Body of pancreas (tissue), 4 donors: ENCODE measurements around the gene LAPTM5. TPM values are rescaled to one million over a fixed set of nuclear protein-coding genes. Genes with fewer than 3 reads are reported as not detected.

Experiments used
- ATAC-seq: fragments of 150-250 bp; one replicate; pipeline ENCODE4 v1.9.1; 2016
- DNase-seq, 4 donors: peaks; one replicate each; pipeline ENCODE4 v3.0.0-alpha.2; 2019
- H3K27ac ChIP-seq, 4 donors: fragments of 200-600 bp; sonication (generic); 1 replicate in 3 of 4; 2 replicates in 1 of 4; pipeline versions ENCODE4 v1.5.1 to v1.6.1; 2016 to 2019; ENCODE audit warnings: mild to moderate bottlenecking in 1 of 4, mixed read lengths in 1 of 4, moderate library complexity in 1 of 4
- H3K27me3 ChIP-seq, 2 donors: fragments of 200-600 bp; sonication (generic); one replicate each; pipeline ENCODE4 v1.6.0; 2016; ENCODE audit warnings: mild to moderate bottlenecking in 1 of 2
- H3K36me3 ChIP-seq, 2 donors: fragments of 200-600 bp; sonication (generic); replicated peaks in 1 of 2; 2 replicates each; pipeline ENCODE4 v1.5.1; 2016; ENCODE audit warnings: low read depth in 2 of 2; ENCODE audit not compliant: insufficient read depth in 1 of 2
- H3K4me1 ChIP-seq: fragments of 200-600 bp; sonication (generic); one replicate; pipeline ENCODE4 v1.6.0; 2016
- H3K4me3 ChIP-seq, 2 donors: fragments of 200-600 bp; sonication (generic); 1 replicate in 1 of 2; 2 replicates in 1 of 2; pipeline ENCODE4 v1.5.1; 2016 to 2019
- H3K9me3 ChIP-seq, 3 donors: fragments of 200-600 bp; sonication (generic); 1 replicate in 2 of 3; 2 replicates in 1 of 3; pipeline ENCODE4 v1.5.1; 2016
- POLR2A ChIP-seq, 3 donors: fragments of 450-650 bp; IDR thresholded peaks; one replicate each; pipeline ENCODE4 v1.6.1; 2016; ENCODE audit warnings: antibody characterized with exemption in 3 of 3, mild to moderate bottlenecking in 2 of 3
- WGBS, 2 donors: methylation state at CpG; one replicate each; pipeline ENCODE4 v1.1.5; 2017; 5-methylcytosine and 5-hydroxymethylcytosine counted together
- intact Hi-C: fragments of 100-400 bp; cut with DNase I; formaldehyde crosslinking; loops from one replicate; pipeline ENCODE4 v1.15.1; 2023
- total RNA-seq, 2 donors: library from RNA; depleted of rRNA; stranded (reverse); fragments of >200 nt; gene quantifications; one replicate each; pipeline ENCODE4 v1.1.0, GENCODE V29; 2016
- TF ChIP-seq, protein P1 (sequence below), 7 experiments: fragments of 450-650 bp in 4 of 7; fragments of 200-600 bp in 3 of 7; sonication (generic) in 3 of 7; IDR thresholded peaks; one replicate each; pipeline ENCODE4 v1.5.1; 2016 to 2019; ENCODE audit warnings: antibody characterized with exemption in 7 of 7

The LAPTM5 gene, protein sequence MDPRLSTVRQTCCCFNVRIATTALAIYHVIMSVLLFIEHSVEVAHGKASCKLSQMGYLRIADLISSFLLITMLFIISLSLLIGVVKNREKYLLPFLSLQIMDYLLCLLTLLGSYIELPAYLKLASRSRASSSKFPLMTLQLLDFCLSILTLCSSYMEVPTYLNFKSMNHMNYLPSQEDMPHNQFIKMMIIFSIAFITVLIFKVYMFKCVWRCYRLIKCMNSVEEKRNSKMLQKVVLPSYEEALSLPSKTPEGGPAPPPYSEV
- total RNA-seq = 10 to 100 TPM in 1 of 2 donors, 1 to 10 TPM in 1; 6.3 to 25.2 TPM

DNA sequence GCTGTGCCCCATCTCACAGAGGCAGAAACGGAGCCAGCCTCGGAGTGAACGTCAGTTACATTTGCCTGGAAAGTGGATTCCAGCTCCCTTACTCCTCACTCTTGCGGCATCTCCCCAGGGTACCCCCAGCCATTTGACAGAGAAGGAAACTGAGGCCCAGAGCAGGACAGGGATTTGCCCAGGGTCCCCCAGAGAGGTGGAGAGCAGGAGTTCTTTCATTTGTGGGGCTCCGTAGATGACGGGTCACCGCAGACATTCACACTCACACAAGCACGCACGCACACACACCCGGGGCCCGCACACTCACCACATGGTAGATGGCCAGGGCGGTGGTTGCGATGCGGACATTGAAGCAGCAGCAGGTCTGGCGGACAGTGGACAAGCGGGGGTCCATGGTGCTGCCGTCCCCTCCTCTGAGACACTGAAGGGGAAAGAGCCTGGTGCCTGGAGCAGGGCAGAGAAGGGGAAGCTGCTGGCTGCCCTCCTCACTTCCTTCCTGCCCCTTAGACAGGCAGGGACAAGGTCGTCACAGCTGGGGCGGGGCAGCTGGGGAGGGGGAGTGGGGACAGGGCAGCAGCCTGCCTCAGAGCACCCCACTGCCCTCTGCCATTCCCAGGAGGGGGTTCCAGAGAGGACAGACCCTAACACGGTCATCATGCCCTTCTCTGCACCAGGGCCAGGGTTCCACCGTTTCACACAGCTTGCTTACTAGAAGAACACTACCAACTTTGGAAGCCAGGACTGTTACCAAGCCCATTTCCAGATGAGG, at the start of gene LAPTM5:
Gene LAPTM5 (minus strand): TSS at position 423 of the 769 bp plus-strand sequence. CDS start 29 bp downstream, at position 394.
- WGBS, 2 donors = 46 to 70% methylated on average over 14 to 21 of the region's 21 CpGs
- Histone ChIP-seq H3K4me3 (no peak within 1 kb of the TSS), H3K27me3 (no peaks in the 10 kb centered on the region), H3K36me3 (no peaks in the 10 kb centered on the region), H3K4me1 (no peaks in the 10 kb centered on the region), H3K27ac (peak within 1 kb of the TSS in 2 of 4 donors; percentile 52 to 68), H3K9me3 (no peaks in the 10 kb centered on the region)
- ATAC-seq (no peak), DNase-seq (peak in 3 of 4 donors; percentile 17 to 66 (median 18))
- TF ChIP-seq, protein P1, sequence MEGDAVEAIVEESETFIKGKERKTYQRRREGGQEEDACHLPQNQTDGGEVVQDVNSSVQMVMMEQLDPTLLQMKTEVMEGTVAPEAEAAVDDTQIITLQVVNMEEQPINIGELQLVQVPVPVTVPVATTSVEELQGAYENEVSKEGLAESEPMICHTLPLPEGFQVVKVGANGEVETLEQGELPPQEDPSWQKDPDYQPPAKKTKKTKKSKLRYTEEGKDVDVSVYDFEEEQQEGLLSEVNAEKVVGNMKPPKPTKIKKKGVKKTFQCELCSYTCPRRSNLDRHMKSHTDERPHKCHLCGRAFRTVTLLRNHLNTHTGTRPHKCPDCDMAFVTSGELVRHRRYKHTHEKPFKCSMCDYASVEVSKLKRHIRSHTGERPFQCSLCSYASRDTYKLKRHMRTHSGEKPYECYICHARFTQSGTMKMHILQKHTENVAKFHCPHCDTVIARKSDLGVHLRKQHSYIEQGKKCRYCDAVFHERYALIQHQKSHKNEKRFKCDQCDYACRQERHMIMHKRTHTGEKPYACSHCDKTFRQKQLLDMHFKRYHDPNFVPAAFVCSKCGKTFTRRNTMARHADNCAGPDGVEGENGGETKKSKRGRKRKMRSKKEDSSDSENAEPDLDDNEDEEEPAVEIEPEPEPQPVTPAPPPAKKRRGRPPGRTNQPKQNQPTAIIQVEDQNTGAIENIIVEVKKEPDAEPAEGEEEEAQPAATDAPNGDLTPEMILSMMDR (IDR thresholded peaks at IDR 0.05) = no peak
- TF ChIP-seq POLR2A (IDR thresholded peaks at IDR 0.05) = peak in 2 of 3 donors; percentile 29 to 68
- intact Hi-C loops = no loop called here

DNA sequence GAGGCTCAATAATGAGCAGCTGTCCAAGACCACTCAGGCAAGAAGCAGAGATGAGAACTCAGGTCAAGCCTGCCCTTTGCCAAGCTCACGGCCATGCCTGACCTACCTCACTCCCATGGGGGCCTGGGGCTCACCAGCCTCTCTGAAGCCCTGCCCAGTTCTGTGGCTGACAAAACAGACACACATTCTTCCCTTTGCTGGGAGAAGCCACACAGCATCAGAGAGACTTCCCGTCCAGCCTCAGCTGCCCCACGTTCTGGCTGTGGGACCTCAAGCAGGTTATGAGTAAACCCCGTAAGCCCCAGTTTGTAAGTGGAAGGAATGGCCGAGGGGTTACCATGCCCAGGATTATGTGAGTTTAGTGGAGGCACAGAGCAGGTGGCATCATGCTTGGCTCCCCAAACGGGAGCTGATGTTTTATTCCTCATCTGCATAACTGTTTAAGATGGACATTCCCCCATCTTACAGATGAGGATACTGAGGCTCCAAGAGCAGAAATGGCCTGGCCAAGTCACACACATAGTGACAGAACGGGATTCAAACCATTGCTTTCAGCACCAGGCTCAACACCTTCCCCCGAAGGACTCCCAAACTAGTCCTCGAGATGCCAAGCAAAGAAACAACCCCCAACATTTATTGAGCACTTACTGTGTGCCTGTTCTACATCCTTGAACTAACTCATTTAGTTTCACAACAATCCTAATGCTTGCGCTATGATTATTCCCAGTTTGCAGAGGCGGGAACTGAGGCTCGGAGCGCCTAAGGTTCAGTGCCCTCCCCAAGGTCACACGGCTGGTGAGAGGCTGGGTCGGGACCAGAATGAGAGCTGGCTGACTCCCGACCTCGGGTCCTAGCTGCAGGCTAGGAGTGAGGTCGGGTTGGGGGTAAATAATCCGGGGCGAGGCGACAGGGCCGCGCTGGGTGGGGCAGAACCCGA, 49.1 kb upstream of the LAPTM5 start:
- TF ChIP-seq, protein P1 (IDR thresholded peaks at IDR 0.05) = no peak
- no peak for TF ChIP-seq POLR2A (IDR thresholded peaks at IDR 0.05)
- no peak overlapping the region for H3K27ac ChIP-seq
- intact Hi-C loops = no loop called here
- WGBS, 2 donors = 61 to 62% methylated on average over 16 to 21 of the region's 24 CpGs
- H3K36me3 ChIP-seq = no peaks in the 10 kb centered on the region
- no peak for DNase-seq
- no peak for ATAC-seq
- H3K4me3 ChIP-seq = no peak overlapping the region
- H3K27me3 ChIP-seq = no peaks in the 10 kb centered on the region
- H3K9me3 ChIP-seq = no peaks in the 10 kb centered on the region
- H3K4me1 ChIP-seq = peaks cover 8% of the 10 kb centered on the region

DNA sequence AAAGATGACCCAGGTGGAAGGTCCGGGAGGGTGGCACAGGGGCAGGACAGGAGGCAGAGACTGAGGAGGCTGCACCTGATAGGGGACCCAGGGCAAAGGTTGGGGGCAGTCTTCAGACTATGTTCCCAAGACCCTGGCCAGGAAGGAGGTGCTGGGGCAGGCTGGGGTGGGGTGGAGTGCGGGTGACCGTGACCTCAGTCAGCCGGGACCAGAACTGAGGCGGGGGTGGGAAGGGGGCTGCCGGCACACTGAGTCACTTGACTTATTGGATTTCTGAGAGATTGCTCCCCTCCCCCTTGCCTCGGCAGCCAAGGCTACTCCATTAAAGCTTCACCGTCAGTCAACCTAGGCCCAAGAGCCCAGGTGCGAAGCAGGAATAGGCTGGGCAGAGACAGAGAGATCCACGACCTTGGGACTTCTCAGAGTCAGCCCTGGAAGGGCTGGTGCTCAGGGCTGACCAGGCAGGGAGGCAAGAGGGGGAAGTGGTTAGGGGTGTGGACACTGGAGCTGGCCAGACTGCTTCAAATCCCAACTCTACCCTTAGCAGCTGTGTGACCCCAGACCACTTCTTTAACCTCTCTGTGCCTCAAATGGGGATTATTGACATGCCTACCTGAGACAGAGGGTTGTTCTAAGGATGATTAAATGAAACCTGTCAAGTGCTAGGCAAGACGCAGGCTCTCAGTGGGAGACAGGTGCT, 47.9 kb upstream of the LAPTM5 start:
- Histone ChIP-seq H3K9me3 (no peaks in the 10 kb centered on the region), H3K27me3 (no peaks in the 10 kb centered on the region), H3K4me1 (peaks cover 8% of the 10 kb centered on the region), H3K4me3 (no peak overlapping the region), H3K27ac (no peak overlapping the region), H3K36me3 (no peaks in the 10 kb centered on the region)
- intact Hi-C loops = no loop called here
- ATAC-seq (no peak), DNase-seq (no peak)
- TF ChIP-seq POLR2A (IDR thresholded peaks at IDR 0.05) = no peak
- TF ChIP-seq, protein P1 (IDR thresholded peaks at IDR 0.05) = no peak
- WGBS, 2 donors = 35 to 48% methylated on average over 10 to 11 of the region's 11 CpGs

DNA sequence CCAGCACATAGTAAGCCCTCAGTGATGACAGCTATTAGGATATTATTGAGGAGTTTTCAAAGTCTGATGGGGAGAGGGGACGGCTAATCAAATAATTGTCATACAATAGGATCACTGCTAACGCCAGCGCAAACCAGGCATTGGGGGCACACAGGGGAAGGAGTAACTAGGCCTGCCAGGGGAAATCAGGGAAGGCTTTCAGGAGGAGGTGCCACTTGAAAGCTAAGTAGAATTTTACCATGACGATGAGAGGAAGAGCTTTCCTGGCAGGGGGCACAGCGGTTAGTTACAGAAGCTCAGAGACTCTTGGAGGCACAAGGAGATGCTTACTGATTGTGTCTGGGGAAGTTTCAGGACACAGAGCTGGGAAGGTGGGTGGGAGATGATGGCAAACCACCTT, 47.2 kb upstream of the LAPTM5 start:
- H3K36me3 ChIP-seq = no peaks in the 10 kb centered on the region
- WGBS, 2 donors = 58 to 85% methylated on average over 5 of the region's 5 CpGs
- no peaks in the 10 kb centered on the region for H3K9me3 ChIP-seq
- ATAC-seq = no peak
- no peak overlapping the region for H3K27ac ChIP-seq
- no peak for TF ChIP-seq POLR2A (IDR thresholded peaks at IDR 0.05)
- TF ChIP-seq, protein P1 (IDR thresholded peaks at IDR 0.05) = no peak
- intact Hi-C loops = no loop called here
- H3K4me1 ChIP-seq = peaks cover 8% of the 10 kb centered on the region
- no peak overlapping the region for H3K4me3 ChIP-seq
- DNase-seq = no peak
- H3K27me3 ChIP-seq = no peaks in the 10 kb centered on the region
